Measurements from ENCODE around the gene DIO1. TPM values are rescaled to one million over a fixed set of nuclear protein-coding genes. Genes with fewer than 3 reads are reported as not detected.

DIO1 gene
- polyA plus RNA-seq, 1 donor from 2014 or later, result not detected

- TF ChIP-seq MXI1 (conservative IDR thresholded peaks at IDR 0.05; ENCODE audit: poor library complexity, severe bottlenecking) (no peak), CTCF (IDR thresholded peaks at IDR 0.05; ENCODE audit: poor library complexity, severe bottlenecking) (no peak), TAF1 (IDR thresholded peaks at IDR 0.05; ENCODE audit: low read depth) (no peak), EZH2 (IDR thresholded peaks at IDR 0.05; ENCODE audit: borderline replicate concordance, insufficient read depth, low read length, poor library complexity, severe bottlenecking) (no peak), EP300 (conservative IDR thresholded peaks at IDR 0.05; ENCODE audit: poor library complexity, severe bottlenecking) (no peak), SMC3 (conservative IDR thresholded peaks at IDR 0.05; ENCODE audit: poor library complexity) (no peak), RAD21 (conservative IDR thresholded peaks at IDR 0.05) (no peak), POLR2AphosphoS5 (IDR thresholded peaks at IDR 0.05) (no peak), REST (IDR thresholded peaks at IDR 0.05; ENCODE audit: borderline replicate concordance) (no peak)
- Histone ChIP-seq H3F3A (ENCODE audit: insufficient read depth, low read length, poor library complexity, severe bottlenecking) (no peaks in the 10 kb centered on the region), H4K20me1 (ENCODE audit: insufficient read depth) (no peaks in the 10 kb centered on the region), H3K27me3 (ENCODE audit: insufficient read depth, low read depth, low read length) (no peaks in the 10 kb centered on the region), H3K9ac (ENCODE audit: low read length) (no peak overlapping the region), H3K79me2 (replicated peaks; ENCODE audit: insufficient read depth, low read length) (peaks cover 3% of the 10 kb centered on the region), H2AFZ (ENCODE audit: low read depth, low read length) (no peak overlapping the region), H3K4me3 (ENCODE audit: low read length) (no peak overlapping the region), H3K36me3 (ENCODE audit: insufficient read depth, low read length) (no peaks in the 10 kb centered on the region), H3K4me2 (ENCODE audit: low read length) (no peak overlapping the region), H3K9me3 (ENCODE audit: low read length) (no peaks in the 10 kb centered on the region), H3K27ac (ENCODE audit: low read length) (no peak overlapping the region), H3K9me2 (ENCODE audit: insufficient read depth, low read length) (no peaks in the 10 kb centered on the region)
Observed at GRCh38 chr1:53936430-53936829, 42.4 kb downstream of the DIO1 start.

- no peaks in the 10 kb centered on the region for H4K20me1 ChIP-seq (ENCODE audit: insufficient read depth)
Observed at GRCh38 chr1:53938136-53938830, 44.3 kb downstream of the DIO1 start.

More at GRCh38 chr1:53938136-53938830, 44.3 kb downstream of the DIO1 start:
- TF ChIP-seq RAD21 (conservative IDR thresholded peaks at IDR 0.05) (no peak), REST (IDR thresholded peaks at IDR 0.05; ENCODE audit: borderline replicate concordance) (no peak), CTCF (IDR thresholded peaks at IDR 0.05; ENCODE audit: poor library complexity, severe bottlenecking) (no peak), TAF1 (IDR thresholded peaks at IDR 0.05; ENCODE audit: low read depth) (no peak), EP300 (conservative IDR thresholded peaks at IDR 0.05; ENCODE audit: poor library complexity, severe bottlenecking) (no peak), EZH2 (IDR thresholded peaks at IDR 0.05; ENCODE audit: borderline replicate concordance, insufficient read depth, low read length, poor library complexity, severe bottlenecking) (no peak), SMC3 (conservative IDR thresholded peaks at IDR 0.05; ENCODE audit: poor library complexity) (no peak), POLR2AphosphoS5 (IDR thresholded peaks at IDR 0.05) (no peak), MXI1 (conservative IDR thresholded peaks at IDR 0.05; ENCODE audit: poor library complexity, severe bottlenecking) (no peak)
- Histone ChIP-seq H3K9ac (ENCODE audit: low read length) (no peak overlapping the region), H3K36me3 (ENCODE audit: insufficient read depth, low read length) (no peaks in the 10 kb centered on the region), H3K27ac (ENCODE audit: low read length) (no peak overlapping the region), H3F3A (ENCODE audit: insufficient read depth, low read length, poor library complexity, severe bottlenecking) (no peaks in the 10 kb centered on the region), H2AFZ (ENCODE audit: low read depth, low read length) (no peak overlapping the region), H3K9me2 (ENCODE audit: insufficient read depth, low read length) (no peaks in the 10 kb centered on the region), H3K9me3 (ENCODE audit: low read length) (no peaks in the 10 kb centered on the region), H3K4me3 (ENCODE audit: low read length) (no peak overlapping the region), H3K27me3 (ENCODE audit: insufficient read depth, low read depth, low read length) (no peaks in the 10 kb centered on the region), H3K4me2 (ENCODE audit: low read length) (no peak overlapping the region), H3K79me2 (replicated peaks; ENCODE audit: insufficient read depth, low read length) (peaks cover 11% of the 10 kb centered on the region)
